ENCODE data around the gene USP16.
"Not testable (repeated sequence)": the region's sequence is repeated elsewhere in the genome, so short reads cannot be mapped to it uniquely, and the experiment has no call there.

The USP16 gene

DNA sequence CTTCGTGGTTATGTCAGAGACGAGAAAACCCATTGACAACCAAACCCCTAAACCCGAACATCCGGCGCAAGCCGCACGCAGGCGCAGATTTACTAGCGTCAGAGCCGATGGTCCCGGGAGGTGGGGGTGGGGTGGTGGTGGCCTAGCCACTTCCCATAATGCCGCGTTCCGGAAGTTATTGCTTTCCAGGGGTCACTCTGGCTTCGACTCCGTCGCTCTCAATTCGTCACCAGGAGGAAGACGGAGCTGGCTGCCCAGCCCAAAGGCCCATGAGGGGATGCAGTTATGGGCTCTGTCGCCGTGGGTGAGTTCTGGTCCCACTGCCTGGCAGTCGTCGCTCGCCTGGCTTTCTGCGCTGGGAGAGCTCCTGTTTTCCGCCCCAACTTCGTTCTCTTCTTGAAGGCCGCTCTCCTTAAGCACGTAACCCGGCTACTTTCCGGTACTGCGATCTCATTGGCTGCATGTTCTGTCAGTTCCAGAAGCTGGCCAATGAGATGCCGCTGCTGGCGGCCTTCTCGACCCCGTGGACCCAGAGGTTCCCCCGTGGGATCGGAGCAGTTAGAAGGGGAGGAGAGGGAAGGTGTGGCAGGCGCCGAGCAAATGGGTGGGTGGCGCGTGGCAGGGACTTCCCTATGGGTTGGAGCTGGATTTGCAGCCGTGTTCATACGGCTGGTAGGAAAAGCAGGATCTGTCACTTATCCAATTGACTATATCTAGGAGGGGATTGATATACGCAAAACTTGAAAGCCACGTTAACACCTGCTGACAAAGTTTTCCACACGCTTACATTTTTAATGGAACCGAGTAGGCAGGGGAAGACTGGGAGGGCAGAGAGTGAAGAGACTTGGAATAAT lies at the start of gene USP16:
USP16 (plus strand) TSS at position 195 of the 854 bp plus-strand sequence. CDS start 3,246 bp downstream, outside the sequence.
- peak within 1 kb of the TSS; percentile 84 for H3K4me3 ChIP-seq (replicated peaks; ENCODE audit: low read depth, low read length)
- TF ChIP-seq, protein P1, sequence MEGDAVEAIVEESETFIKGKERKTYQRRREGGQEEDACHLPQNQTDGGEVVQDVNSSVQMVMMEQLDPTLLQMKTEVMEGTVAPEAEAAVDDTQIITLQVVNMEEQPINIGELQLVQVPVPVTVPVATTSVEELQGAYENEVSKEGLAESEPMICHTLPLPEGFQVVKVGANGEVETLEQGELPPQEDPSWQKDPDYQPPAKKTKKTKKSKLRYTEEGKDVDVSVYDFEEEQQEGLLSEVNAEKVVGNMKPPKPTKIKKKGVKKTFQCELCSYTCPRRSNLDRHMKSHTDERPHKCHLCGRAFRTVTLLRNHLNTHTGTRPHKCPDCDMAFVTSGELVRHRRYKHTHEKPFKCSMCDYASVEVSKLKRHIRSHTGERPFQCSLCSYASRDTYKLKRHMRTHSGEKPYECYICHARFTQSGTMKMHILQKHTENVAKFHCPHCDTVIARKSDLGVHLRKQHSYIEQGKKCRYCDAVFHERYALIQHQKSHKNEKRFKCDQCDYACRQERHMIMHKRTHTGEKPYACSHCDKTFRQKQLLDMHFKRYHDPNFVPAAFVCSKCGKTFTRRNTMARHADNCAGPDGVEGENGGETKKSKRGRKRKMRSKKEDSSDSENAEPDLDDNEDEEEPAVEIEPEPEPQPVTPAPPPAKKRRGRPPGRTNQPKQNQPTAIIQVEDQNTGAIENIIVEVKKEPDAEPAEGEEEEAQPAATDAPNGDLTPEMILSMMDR (IDR thresholded peaks at IDR 0.05; ENCODE audit: low read depth, low read length, missing control alignments) = no peak
- DNase-seq (ENCODE audit: extremely low read depth, low read depth) = peak; percentile 97

DNA sequence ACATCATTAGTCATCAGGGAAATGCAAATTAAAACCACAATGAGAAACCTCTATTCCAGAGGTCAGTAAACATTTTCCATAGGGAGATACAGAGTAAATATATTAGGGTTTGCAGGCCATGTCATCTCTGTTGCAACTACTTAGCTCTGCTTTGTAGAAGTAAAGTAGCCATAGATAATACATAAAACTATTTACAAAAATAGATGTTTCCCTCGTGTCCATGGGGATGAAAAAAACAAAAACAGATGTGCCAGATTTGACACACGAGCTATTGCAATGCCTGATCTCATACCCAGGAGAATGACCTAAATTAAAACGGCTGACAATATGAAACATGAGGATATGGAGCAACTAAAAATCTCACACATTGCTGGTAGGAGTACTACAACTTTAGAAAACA lies 49.1 kb upstream of the USP16 start:
- peak; percentile 73 for DNase-seq (ENCODE audit: extremely low read depth, low read depth)
- no peak overlapping the region for H3K4me3 ChIP-seq (replicated peaks; ENCODE audit: low read depth, low read length)

DNA sequence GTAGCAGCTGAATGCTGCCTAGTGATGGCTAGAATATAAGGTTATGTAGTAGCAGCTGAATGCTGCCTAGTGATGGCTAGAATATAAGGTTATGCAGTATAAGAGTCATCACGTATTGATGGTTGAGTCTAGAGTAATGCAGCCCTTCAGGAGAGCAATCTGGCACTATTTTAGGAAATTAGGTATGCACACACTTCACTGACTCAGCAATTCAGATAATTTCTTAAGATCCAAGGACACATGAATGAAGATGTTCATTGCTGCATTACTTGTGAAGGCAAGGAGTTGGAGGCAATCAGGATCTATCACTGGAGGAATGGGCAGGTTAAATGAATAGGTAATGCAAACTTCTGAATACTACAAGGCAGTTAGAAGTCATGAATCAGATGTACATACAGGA lies 45.4 kb upstream of the USP16 start:
- H3K4me3 ChIP-seq (replicated peaks; ENCODE audit: low read depth, low read length) = no peak overlapping the region
- TF ChIP-seq, protein P1 (IDR thresholded peaks at IDR 0.05; ENCODE audit: low read depth, low read length, missing control alignments) = no peak
- DNase-seq (ENCODE audit: extremely low read depth, low read depth) = no peak

More for the DNA sequence above, 49.1 kb upstream of the USP16 start:
- TF ChIP-seq, protein P1 (IDR thresholded peaks at IDR 0.05; ENCODE audit: low read depth, low read length, missing control alignments) = no peak

DNA sequence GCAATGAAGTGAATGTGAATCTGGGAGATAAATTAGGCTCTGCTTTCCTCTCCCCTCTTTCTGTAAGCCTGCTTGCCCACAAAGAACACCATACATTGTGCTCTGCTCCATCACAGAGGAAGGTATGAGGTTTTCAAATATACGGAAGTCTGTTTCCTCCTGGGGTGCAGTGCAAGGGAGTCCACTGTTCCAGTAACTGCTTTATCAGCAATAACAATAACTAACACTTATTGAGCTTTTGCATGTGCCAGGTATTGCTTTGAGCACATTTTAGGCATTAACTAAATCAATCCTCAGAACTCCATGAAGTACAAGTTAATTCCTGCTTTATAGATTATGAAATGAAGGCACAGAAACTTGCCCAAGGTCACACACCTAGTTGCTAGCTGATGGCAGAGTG lies 41.8 kb upstream of the USP16 start:
- H3K4me3 ChIP-seq (replicated peaks; ENCODE audit: low read depth, low read length) = no peak overlapping the region
- no peak for DNase-seq (ENCODE audit: extremely low read depth, low read depth)
- TF ChIP-seq, protein P1 (IDR thresholded peaks at IDR 0.05; ENCODE audit: low read depth, low read length, missing control alignments) = no peak

DNA sequence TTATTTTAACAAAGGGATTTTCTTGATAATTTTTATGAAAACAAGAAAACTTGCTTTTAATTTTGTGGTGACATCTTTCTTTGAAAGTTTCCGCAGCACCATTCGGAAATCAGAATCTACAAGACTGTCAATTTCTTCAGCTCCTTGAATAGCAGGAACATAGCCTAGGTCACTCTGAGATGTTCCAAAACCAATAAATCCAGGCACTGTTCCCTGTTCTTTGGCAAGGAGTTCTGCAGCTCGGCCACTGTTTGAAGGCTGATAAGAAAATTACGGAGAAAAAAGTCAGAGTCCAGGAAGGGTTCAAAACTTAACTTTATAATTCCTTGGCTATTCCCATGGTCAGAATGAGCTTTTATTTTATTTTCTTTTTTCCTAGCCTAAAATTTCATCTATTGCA lies 37.8 kb upstream of the USP16 start:
- H3K4me3 ChIP-seq (replicated peaks; ENCODE audit: low read depth, low read length) = no peak overlapping the region
- no peak for DNase-seq (ENCODE audit: extremely low read depth, low read depth)
- TF ChIP-seq, protein P1 (IDR thresholded peaks at IDR 0.05; ENCODE audit: low read depth, low read length, missing control alignments) = no peak

DNA sequence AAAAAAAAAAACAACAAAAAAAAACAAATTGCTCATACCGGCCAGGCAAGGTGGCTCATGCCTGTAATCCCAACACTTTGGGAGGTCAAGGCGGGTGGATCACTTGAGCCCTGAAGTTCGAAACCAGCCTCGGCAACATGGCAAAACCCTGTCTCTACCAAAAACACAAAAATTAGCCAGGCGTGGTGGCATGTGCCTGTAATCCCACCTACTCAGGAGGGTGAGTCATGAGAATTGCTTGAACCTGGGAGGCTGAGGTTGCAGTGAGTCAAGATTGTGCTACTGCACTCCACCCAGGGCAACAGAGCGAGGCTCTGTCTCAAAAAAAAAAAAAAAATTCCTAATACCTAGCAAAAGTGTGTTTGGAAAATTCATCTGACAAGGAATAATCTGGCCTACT lies 36.3 kb upstream of the USP16 start:
- not testable (repeated sequence) for DNase-seq (ENCODE audit: extremely low read depth, low read depth); H3K4me3 ChIP-seq (replicated peaks; ENCODE audit: low read depth, low read length)

DNA sequence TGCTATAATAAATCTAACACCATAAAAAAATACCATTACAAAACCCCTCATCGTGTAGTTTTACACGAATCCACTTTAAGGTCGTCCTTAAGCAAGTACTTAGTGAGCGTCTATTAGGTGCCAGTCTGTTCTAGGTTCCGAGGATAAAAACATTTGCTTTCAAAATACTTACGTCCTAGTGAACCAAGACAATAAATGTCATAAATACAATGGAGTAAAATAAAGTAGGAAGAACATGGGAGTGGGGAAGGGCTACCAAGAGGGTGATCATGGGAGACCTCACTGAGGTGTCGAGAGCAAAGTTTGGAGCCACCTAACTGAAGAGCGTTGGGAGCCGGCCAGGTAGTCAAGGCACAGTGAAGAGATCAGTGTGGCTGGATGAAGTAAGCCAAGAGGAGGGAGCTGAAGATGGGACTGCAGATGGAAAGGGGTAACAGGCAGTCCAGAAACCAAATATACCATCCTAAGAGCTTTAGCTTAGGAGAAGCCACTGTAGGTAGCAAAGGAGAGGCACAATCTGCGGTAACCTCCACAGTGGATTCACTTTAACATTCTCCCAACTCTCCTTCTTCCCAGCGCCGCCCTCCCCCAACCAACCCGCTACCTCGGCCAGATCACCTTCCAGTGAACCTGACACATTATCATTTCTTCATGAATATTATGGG lies 32.5 kb upstream of the USP16 start:
- TF ChIP-seq, protein P1 (IDR thresholded peaks at IDR 0.05; ENCODE audit: low read depth, low read length, missing control alignments) = no peak
- peak overlapping the region; percentile 89 for H3K4me3 ChIP-seq (replicated peaks; ENCODE audit: low read depth, low read length)
- no peak for DNase-seq (ENCODE audit: extremely low read depth, low read depth)
